MCF 10A (cell line): ENCODE data around the gene FADS6. TPM values are rescaled to one million over a fixed set of nuclear protein-coding genes. Genes with fewer than 3 reads are reported as not detected.

Experiments
- BruUV-seq: library from RNA; stranded (reverse); fragments of 400-500 nt; replicated peaks from 2 replicates; lab custom pipeline; 2021; lab: Mats Ljungman, UMichigan
- CTCF ChIA-PET: fragments of 300-600 bp; sonication (Branson Sonifier 250); formaldehyde crosslinking; extraction: SDS; loops from one replicate; lab custom pipeline; 2021; ENCODE audit warnings: antibody characterized with exemption, inconsistent platforms; lab: Yijun Ruan, JAX
- POLR2A ChIA-PET: fragments of 300-600, 350-650 bp; sonication (Branson Sonifier 250); formaldehyde crosslinking; extraction: SDS; loops from one replicate; lab custom pipeline; 2020; ENCODE audit warnings: antibody characterized with exemption, inconsistent platforms; lab: Yijun Ruan, JAX
- DNase-seq: peaks from one replicate; pipeline ENCODE4 v3.0.0-alpha.2; 2018; ENCODE audit not compliant: unreplicated experiment
- H3K27ac Mint-ChIP-seq: one replicate; pipeline ENCODE4 v1.8.0; 2022; ENCODE audit warnings: mild to moderate bottlenecking, low read depth, mixed read lengths; ENCODE audit not compliant: unreplicated experiment
- H3K27me3 Mint-ChIP-seq: one replicate; pipeline ENCODE4 v1.8.0; 2022; ENCODE audit warnings: mixed read lengths; ENCODE audit not compliant: insufficient read depth, unreplicated experiment
- H3K36me3 Mint-ChIP-seq: one replicate; pipeline ENCODE4 v1.8.0; 2022; ENCODE audit warnings: mild to moderate bottlenecking, moderate library complexity, mixed read lengths; ENCODE audit not compliant: insufficient read depth, unreplicated experiment
- H3K4me1 Mint-ChIP-seq: one replicate; pipeline ENCODE4 v1.8.0; 2022; ENCODE audit warnings: mixed read lengths; ENCODE audit not compliant: insufficient read depth, unreplicated experiment
- H3K4me3 Mint-ChIP-seq: one replicate; pipeline ENCODE4 v1.8.0; 2022; ENCODE audit warnings: mild to moderate bottlenecking, moderate library complexity, mixed read lengths; ENCODE audit not compliant: unreplicated experiment
- H3K9me3 Mint-ChIP-seq: one replicate; pipeline ENCODE4 v1.8.0; 2022; ENCODE audit warnings: mixed read lengths; ENCODE audit not compliant: unreplicated experiment
- CTCF ChIP-seq: fragments of 200-600 bp; IDR thresholded peaks from one replicate; pipeline ENCODE4 v1.8.0; 2022; ENCODE audit warnings: antibody characterized with exemption, mild to moderate bottlenecking; ENCODE audit not compliant: unreplicated experiment
- intact Hi-C: fragments of 100-400 bp; cut with micrococcal nuclease; formaldehyde crosslinking; loops from 2 replicates; pipeline ENCODE4 v1.14.1; 2022
- total RNA-seq: library from RNA; stranded (reverse); gene quantifications from 2 replicates; pipeline ENCODE4 v1.2.3, GENCODE V29; 2022

The FADS6 gene
- total RNA-seq, 1 experiment from 2014 or later, result not detected

GRCh38 chr17:74852237-74853047 lies 41.0 kb downstream of the FADS6 start:
- no TSS peak for BruUV-seq
- no peaks in the 10 kb centered on the region for H3K9me3 Mint-ChIP-seq

GRCh38 chr17:74851612-74852236 lies 41.7 kb downstream of the FADS6 start:
- Mint-ChIP-seq H3K36me3 (no peaks in the 10 kb centered on the region), H3K27me3 (peaks cover 47% of the 10 kb centered on the region), H3K9me3 (no peaks in the 10 kb centered on the region), H3K4me1 (no peaks in the 10 kb centered on the region), H3K27ac (no peak overlapping the region), H3K4me3 (no peak overlapping the region)
- DNase-seq, result no peak
- CTCF ChIA-PET, result interaction anchor here (0.9 to 1.3 kb wide), 2 partner anchors 14 to 60 kb away, joined by 3 to 4 read pairs; no protein-coding TSS in a partner anchor
- intact Hi-C loops, result no loop called here
- no TSS peak for BruUV-seq
- TF ChIP-seq CTCF, result no peak
- POLR2A ChIA-PET, result interaction anchor here (0.6 kb wide), 1 partner anchor 615 kb away, joined by 3 read pairs; no protein-coding TSS in a partner anchor

More at GRCh38 chr17:74852237-74853047, 41.0 kb downstream of the FADS6 start:
- H3K27ac Mint-ChIP-seq, result no peak overlapping the region
- no peak overlapping the region for H3K4me3 Mint-ChIP-seq
- no peak for TF ChIP-seq CTCF
- H3K36me3 Mint-ChIP-seq, result no peaks in the 10 kb centered on the region
- peaks cover 54% of the 10 kb centered on the region for H3K27me3 Mint-ChIP-seq
- DNase-seq, result no peak
- H3K4me1 Mint-ChIP-seq, result no peaks in the 10 kb centered on the region
- intact Hi-C loops, result no loop called here
- ChIA-PET CTCF (interaction anchor here (0.9 to 1.3 kb wide), 2 partner anchors 13 to 60 kb away, joined by 3 to 4 read pairs; no protein-coding TSS in a partner anchor), POLR2A (interaction anchor here (1.0 kb wide), 1 partner anchor 21 kb away, joined by 3 read pairs; no protein-coding TSS in a partner anchor)

- POLR2A ChIA-PET, result interaction anchor here (0.6 to 0.8 kb wide), 2 partner anchors 10 to 614 kb away, joined by 3 read pairs; no protein-coding TSS in a partner anchor
- H3K36me3 Mint-ChIP-seq, result no peaks in the 10 kb centered on the region
Observed at GRCh38 chr17:74850914-74851313, 42.5 kb downstream of the FADS6 start.

More at GRCh38 chr17:74850914-74851313, 42.5 kb downstream of the FADS6 start:
- no peak for TF ChIP-seq CTCF
- H3K27me3 Mint-ChIP-seq, result peaks cover 40% of the 10 kb centered on the region
- no peak overlapping the region for H3K27ac Mint-ChIP-seq
- H3K9me3 Mint-ChIP-seq, result no peaks in the 10 kb centered on the region
- DNase-seq, result no peak
- CTCF ChIA-PET, result interaction anchor here (1.0 kb wide), 1 partner anchor 11 kb away, joined by 4 read pairs; no protein-coding TSS in a partner anchor
- H3K4me1 Mint-ChIP-seq, result no peaks in the 10 kb centered on the region
- intact Hi-C loops, result no loop called here
- no peak overlapping the region for H3K4me3 Mint-ChIP-seq
- BruUV-seq, result no TSS peak
